ENCODE data around the gene SPTLC2. TPM values are rescaled to one million over a fixed set of nuclear protein-coding genes. Genes with fewer than 3 reads are reported as not detected.
A peak's percentile ranks its signal among the peaks of the same experiment; 100 is the strongest.
"Not testable (repeated sequence)": the region's sequence is repeated elsewhere in the genome, so short reads cannot be mapped to it uniquely, and the experiment has no call there.

Gene SPTLC2
- total RNA-seq, 1 donor from 2014 or later = 31.9 TPM

GRCh38 chr14:77549451-77549850 is 67.0 kb downstream of the SPTLC2 start:
- Histone ChIP-seq H3K36me3 (ENCODE audit: control insufficient read depth, insufficient read depth, low read length) (peaks cover 6% of the 10 kb centered on the region), H3K27me3 (ENCODE audit: control insufficient read depth, insufficient read depth, low read length) (no peaks in the 10 kb centered on the region), H3K4me3 (ENCODE audit: low read depth, low read length) (no peak overlapping the region)
- DNase-seq (ENCODE audit: low read depth) (no peak), FAIRE-seq (no peak)
- TF ChIP-seq CTCF (IDR thresholded peaks at IDR 0.05; ENCODE audit: insufficient read depth, low read length, severe bottlenecking) = no peak

GRCh38 chr14:77547512-77548180 is 68.8 kb downstream of the SPTLC2 start:
- Histone ChIP-seq H3K36me3 (ENCODE audit: control insufficient read depth, insufficient read depth, low read length) (peaks cover 6% of the 10 kb centered on the region), H3K27me3 (ENCODE audit: control insufficient read depth, insufficient read depth, low read length) (no peaks in the 10 kb centered on the region), H3K4me3 (ENCODE audit: low read depth, low read length) (no peak overlapping the region)
- FAIRE-seq (no peak), DNase-seq (ENCODE audit: low read depth) (no peak)
- peak; percentile 6 for TF ChIP-seq CTCF (IDR thresholded peaks at IDR 0.05; ENCODE audit: insufficient read depth, low read length, severe bottlenecking)

- H3K4me3 ChIP-seq (ENCODE audit: low read depth, low read length); DNase-seq (ENCODE audit: low read depth); H3K27me3 ChIP-seq (ENCODE audit: control insufficient read depth, insufficient read depth, low read length); FAIRE-seq; H3K36me3 ChIP-seq (ENCODE audit: control insufficient read depth, insufficient read depth, low read length): not testable (repeated sequence)
Measured at GRCh38 chr14:77545171-77545570, 71.3 kb downstream of the SPTLC2 start.

GRCh38 chr14:77544571-77544970 is 71.9 kb downstream of the SPTLC2 start:
- FAIRE-seq (no peak), DNase-seq (ENCODE audit: low read depth) (no peak)
- Histone ChIP-seq H3K27me3 (ENCODE audit: control insufficient read depth, insufficient read depth, low read length) (no peaks in the 10 kb centered on the region), H3K4me3 (ENCODE audit: low read depth, low read length) (no peak overlapping the region), H3K36me3 (ENCODE audit: control insufficient read depth, insufficient read depth, low read length) (peaks cover 4% of the 10 kb centered on the region)
- TF ChIP-seq CTCF (IDR thresholded peaks at IDR 0.05; ENCODE audit: insufficient read depth, low read length, severe bottlenecking) = no peak

- H3K4me3 ChIP-seq (ENCODE audit: low read depth, low read length) = no peak overlapping the region
- DNase-seq (ENCODE audit: low read depth) = no peak
- H3K36me3 ChIP-seq (ENCODE audit: control insufficient read depth, insufficient read depth, low read length) = no peaks in the 10 kb centered on the region
- TF ChIP-seq CTCF (IDR thresholded peaks at IDR 0.05; ENCODE audit: insufficient read depth, low read length, severe bottlenecking) = no peak
- FAIRE-seq = no peak
- no peaks in the 10 kb centered on the region for H3K27me3 ChIP-seq (ENCODE audit: control insufficient read depth, insufficient read depth, low read length)
Measured at GRCh38 chr14:77543637-77544334, 72.7 kb downstream of the SPTLC2 start.

- DNase-seq (ENCODE audit: low read depth) (no peak), FAIRE-seq (no peak)
- Histone ChIP-seq H3K4me3 (ENCODE audit: low read depth, low read length) (no peak overlapping the region), H3K36me3 (ENCODE audit: control insufficient read depth, insufficient read depth, low read length) (no peaks in the 10 kb centered on the region), H3K27me3 (ENCODE audit: control insufficient read depth, insufficient read depth, low read length) (no peaks in the 10 kb centered on the region)
- no peak for TF ChIP-seq CTCF (IDR thresholded peaks at IDR 0.05; ENCODE audit: insufficient read depth, low read length, severe bottlenecking)
Measured at GRCh38 chr14:77543240-77543551, 73.2 kb downstream of the SPTLC2 start.
